ENCODE data around the gene IFTAP.

The IFTAP gene

DNA sequence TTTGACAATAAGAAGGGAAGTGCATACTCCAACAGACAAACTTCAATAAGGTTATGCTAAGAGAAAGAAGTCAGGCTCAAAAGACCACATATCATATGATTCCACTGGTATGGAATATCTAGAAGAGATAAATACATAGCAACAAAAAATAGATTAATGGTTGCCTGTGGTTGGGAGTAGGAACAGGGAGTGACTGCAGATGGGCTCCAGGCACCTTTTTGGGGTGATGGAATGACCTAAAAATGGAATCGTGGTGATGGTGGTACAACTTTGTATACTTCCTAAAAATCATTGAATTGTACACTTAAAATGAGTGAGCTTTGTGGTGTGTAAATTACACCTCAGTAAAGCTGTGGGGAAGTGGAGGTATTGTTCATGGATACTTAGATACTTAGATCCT, 32.7 kb downstream of the IFTAP start:
- TF ChIP-seq, protein P1, sequence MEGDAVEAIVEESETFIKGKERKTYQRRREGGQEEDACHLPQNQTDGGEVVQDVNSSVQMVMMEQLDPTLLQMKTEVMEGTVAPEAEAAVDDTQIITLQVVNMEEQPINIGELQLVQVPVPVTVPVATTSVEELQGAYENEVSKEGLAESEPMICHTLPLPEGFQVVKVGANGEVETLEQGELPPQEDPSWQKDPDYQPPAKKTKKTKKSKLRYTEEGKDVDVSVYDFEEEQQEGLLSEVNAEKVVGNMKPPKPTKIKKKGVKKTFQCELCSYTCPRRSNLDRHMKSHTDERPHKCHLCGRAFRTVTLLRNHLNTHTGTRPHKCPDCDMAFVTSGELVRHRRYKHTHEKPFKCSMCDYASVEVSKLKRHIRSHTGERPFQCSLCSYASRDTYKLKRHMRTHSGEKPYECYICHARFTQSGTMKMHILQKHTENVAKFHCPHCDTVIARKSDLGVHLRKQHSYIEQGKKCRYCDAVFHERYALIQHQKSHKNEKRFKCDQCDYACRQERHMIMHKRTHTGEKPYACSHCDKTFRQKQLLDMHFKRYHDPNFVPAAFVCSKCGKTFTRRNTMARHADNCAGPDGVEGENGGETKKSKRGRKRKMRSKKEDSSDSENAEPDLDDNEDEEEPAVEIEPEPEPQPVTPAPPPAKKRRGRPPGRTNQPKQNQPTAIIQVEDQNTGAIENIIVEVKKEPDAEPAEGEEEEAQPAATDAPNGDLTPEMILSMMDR (IDR thresholded peaks at IDR 0.05; ENCODE audit: low read depth, low read length): no peak

DNA sequence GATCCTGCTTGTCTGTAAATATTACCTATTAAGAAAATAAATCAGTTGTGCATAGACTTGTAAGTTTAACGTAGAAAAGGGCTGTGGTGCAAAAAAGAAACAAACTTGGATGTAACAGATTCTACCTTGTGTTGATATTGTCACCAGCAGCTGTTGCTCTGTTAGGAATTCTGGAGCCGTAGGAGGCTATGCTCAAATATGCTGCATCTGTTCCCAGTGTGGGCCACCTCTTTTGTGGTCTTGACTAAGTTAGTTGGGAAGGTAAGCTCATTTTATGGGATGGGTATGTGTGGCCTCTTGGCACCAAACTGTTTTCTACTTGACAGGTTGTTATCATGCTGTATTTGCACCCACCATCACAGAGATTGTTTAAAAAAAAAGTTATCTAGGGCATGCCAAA, 33.2 kb downstream of the IFTAP start:
- DNase-seq (ENCODE audit: extremely low read depth, low read depth): no peak
- TF ChIP-seq, protein P1 (IDR thresholded peaks at IDR 0.05; ENCODE audit: low read depth, low read length): no peak

More for the DNA sequence above, 32.7 kb downstream of the IFTAP start:
- DNase-seq (ENCODE audit: extremely low read depth, low read depth): no peak

DNA sequence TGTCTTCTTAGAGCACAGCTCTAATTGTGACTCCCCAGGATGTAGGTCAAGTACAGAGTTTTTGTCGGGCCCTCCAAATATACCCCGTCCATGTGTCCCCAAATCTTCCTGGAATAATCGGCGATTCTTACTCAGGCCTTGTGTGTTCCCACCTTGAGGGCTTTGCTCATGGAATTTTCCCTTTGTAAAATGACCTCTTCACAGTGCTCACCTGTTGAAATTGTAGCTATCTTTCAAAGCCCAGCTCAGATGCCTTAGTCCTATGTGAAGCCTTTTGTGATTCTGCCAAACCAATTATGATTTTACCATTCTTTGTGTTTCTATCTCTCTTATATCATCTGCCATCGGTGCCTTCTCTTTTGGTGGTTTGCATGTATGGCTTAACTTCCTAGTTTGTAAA, 33.8 kb downstream of the IFTAP start:
- no peak for DNase-seq (ENCODE audit: extremely low read depth, low read depth)
- TF ChIP-seq, protein P1 (IDR thresholded peaks at IDR 0.05; ENCODE audit: low read depth, low read length): no peak

DNA sequence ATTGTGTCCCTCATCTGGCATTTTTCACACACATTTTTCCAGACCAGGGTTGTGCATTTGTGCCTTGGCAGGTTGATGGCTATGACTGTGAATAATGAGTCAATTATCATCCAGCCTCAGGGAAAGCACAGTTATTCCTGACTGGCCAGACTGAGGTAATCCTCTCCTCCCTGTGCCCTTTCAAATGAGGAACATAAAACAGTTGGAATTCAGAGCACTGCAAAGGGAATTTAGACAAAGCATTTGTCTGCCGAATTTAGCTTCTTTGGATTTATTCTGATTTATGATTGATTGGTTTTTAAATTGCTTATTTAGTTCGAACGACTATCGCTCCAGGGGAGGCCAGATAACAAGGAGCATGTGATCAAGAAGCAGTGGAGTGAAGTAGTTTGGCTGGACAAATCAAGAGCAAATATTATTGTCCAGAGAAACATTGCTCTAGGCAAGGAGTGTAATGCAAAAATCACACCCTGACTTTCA, 34.5 kb downstream of the IFTAP start:
- DNase-seq (ENCODE audit: extremely low read depth, low read depth): no peak
- TF ChIP-seq, protein P1 (IDR thresholded peaks at IDR 0.05; ENCODE audit: low read depth, low read length): no peak

DNA sequence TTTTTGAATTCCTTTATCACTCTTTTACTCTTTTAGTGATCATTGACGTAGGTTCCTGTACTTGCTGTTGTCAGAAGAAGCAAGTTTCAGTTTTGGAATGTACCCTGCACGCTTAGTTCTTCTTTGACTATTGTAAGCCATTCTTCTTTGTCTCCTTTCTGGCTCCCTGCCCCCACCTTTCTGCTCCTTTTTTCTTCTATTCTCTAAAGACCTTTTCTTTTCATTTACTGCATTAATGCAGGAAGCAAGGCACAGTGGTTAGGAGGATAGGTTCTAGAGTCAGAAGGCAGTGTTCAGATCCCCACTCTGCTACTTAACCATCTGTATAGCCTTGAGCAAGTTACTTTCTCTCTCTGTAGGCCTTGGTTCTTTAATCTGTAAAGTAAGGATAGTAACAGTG, 37.5 kb downstream of the IFTAP start:
- TF ChIP-seq, protein P1 (IDR thresholded peaks at IDR 0.05; ENCODE audit: low read depth, low read length): no peak

DNA sequence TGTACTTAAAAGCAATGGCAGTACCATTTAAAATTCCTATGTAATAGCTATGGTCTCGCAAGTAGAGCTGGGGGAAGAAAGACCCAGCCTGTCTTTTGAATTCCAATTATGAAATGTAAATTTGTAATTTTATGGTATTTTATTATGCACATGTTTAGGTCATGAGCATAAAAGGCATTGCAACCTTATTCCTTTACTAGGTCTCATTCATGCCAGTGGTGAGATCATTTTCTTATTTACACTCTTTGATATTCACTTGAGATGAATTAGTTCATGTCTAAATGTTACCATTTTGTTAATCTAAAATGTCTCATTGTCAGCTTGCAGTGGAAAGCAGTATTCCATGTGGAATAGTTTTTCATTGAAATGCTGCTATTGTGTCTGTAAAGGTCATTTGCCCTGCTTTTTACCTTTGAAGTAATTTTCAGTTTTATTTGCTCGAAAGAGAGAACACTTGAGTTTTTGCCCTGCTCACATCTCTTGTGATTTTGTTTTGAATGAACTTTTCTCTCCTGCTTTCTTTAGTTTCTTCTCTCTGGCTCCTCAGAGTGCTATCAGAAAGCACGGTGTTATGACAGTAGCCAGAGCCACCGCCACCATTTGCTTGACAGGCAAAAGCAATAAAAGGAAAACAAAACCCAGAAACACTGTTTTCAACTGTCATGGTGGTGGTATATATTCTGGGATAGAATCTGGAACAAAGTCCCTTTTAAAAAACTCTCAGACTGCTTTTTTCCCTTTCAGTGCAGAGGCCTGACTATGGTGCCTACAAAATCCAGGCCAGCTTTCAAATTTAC, 41.0 kb downstream of the IFTAP start:
- TF ChIP-seq, protein P1 (IDR thresholded peaks at IDR 0.05; ENCODE audit: low read depth, low read length): no peak

More for the DNA sequence above, 37.5 kb downstream of the IFTAP start:
- DNase-seq (ENCODE audit: extremely low read depth, low read depth): no peak

DNA sequence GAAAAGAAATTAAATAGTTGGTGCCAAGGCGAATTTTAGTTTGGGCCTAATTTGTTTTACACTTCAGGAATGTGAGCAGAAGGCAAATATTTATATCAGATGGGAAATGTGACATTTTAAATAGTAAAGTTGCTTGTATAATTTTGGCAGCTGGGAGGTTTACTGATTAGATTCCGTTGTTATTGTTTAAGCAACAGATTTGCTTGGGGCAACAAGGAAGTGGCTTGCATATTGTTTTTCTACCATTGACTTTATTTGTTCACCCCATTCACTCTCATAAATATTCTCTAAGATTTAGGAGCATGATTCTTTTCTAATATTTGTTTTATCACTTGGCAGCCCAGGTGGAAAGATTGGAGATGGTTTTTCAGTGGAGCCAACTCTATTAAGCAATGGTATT, 44.3 kb downstream of the IFTAP start:
- TF ChIP-seq, protein P1 (IDR thresholded peaks at IDR 0.05; ENCODE audit: low read depth, low read length): no peak
- DNase-seq (ENCODE audit: extremely low read depth, low read depth): no peak

More for the DNA sequence above, 41.0 kb downstream of the IFTAP start:
- DNase-seq (ENCODE audit: extremely low read depth, low read depth): no peak
